ENCODE data around the gene RNF26.
A peak's percentile ranks its signal among the peaks of the same experiment; 100 is the strongest.

DNA sequence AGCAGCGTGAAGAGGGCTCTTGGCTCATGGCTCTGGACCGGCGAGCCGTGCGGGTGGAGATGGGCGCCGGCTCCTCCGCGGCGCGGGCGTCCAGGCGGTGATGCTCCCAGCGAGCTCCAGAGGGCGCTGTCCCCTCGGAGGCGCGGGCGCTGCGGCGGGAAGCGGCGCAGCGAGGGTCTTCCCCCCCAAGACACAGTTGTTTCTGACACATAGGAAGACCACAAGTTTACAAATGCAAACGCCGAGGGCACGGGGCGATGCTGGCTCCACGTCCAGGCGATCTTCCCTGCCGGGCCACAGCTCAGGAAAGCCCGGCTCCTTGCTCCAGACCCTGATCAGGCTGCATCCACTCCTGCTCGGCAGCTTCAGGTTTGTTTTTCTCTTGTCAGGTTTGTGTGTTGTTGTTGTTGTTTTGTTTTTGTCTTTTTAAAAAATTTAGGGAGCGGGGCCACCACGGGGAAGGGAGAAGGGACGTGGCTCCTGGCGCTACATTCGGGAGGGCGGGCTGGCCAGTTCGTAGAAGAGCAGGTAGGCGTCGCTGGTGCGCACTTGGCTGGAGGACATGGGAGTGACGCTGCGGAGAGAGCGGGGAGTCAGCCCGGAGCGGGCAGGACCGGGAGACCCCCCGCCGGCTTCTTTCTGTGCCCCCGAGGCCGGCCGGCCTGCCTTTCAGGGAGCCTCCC lies 22.2 kb downstream of the RNF26 start:
- TF ChIP-seq, protein P1, sequence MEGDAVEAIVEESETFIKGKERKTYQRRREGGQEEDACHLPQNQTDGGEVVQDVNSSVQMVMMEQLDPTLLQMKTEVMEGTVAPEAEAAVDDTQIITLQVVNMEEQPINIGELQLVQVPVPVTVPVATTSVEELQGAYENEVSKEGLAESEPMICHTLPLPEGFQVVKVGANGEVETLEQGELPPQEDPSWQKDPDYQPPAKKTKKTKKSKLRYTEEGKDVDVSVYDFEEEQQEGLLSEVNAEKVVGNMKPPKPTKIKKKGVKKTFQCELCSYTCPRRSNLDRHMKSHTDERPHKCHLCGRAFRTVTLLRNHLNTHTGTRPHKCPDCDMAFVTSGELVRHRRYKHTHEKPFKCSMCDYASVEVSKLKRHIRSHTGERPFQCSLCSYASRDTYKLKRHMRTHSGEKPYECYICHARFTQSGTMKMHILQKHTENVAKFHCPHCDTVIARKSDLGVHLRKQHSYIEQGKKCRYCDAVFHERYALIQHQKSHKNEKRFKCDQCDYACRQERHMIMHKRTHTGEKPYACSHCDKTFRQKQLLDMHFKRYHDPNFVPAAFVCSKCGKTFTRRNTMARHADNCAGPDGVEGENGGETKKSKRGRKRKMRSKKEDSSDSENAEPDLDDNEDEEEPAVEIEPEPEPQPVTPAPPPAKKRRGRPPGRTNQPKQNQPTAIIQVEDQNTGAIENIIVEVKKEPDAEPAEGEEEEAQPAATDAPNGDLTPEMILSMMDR (IDR thresholded peaks at IDR 0.05) = peak; percentile 93
- TF ChIP-seq, protein P2, sequence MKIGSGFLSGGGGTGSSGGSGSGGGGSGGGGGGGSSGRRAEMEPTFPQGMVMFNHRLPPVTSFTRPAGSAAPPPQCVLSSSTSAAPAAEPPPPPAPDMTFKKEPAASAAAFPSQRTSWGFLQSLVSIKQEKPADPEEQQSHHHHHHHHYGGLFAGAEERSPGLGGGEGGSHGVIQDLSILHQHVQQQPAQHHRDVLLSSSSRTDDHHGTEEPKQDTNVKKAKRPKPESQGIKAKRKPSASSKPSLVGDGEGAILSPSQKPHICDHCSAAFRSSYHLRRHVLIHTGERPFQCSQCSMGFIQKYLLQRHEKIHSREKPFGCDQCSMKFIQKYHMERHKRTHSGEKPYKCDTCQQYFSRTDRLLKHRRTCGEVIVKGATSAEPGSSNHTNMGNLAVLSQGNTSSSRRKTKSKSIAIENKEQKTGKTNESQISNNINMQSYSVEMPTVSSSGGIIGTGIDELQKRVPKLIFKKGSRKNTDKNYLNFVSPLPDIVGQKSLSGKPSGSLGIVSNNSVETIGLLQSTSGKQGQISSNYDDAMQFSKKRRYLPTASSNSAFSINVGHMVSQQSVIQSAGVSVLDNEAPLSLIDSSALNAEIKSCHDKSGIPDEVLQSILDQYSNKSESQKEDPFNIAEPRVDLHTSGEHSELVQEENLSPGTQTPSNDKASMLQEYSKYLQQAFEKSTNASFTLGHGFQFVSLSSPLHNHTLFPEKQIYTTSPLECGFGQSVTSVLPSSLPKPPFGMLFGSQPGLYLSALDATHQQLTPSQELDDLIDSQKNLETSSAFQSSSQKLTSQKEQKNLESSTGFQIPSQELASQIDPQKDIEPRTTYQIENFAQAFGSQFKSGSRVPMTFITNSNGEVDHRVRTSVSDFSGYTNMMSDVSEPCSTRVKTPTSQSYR (CRISPR knock-in tag; IDR thresholded peaks at IDR 0.05) = no peak
- TF ChIP-seq TP53 (CRISPR knock-in tag; IDR thresholded peaks at IDR 0.05) = no peak
- no peak for TF ChIP-seq ESRRA (CRISPR knock-in tag; IDR thresholded peaks at IDR 0.05; ENCODE audit: borderline replicate concordance)
- TF ChIP-seq, protein P3, sequence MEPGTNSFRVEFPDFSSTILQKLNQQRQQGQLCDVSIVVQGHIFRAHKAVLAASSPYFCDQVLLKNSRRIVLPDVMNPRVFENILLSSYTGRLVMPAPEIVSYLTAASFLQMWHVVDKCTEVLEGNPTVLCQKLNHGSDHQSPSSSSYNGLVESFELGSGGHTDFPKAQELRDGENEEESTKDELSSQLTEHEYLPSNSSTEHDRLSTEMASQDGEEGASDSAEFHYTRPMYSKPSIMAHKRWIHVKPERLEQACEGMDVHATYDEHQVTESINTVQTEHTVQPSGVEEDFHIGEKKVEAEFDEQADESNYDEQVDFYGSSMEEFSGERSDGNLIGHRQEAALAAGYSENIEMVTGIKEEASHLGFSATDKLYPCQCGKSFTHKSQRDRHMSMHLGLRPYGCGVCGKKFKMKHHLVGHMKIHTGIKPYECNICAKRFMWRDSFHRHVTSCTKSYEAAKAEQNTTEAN (CRISPR knock-in tag; IDR thresholded peaks at IDR 0.05) = no peak
- TF ChIP-seq PRRX2 (CRISPR knock-in tag; IDR thresholded peaks at IDR 0.05) = no peak
- TF ChIP-seq ZNF423 (CRISPR knock-in tag; IDR thresholded peaks at IDR 0.05) = no peak
- TF ChIP-seq FOXK1 (CRISPR knock-in tag; IDR thresholded peaks at IDR 0.05) = no peak
- TF ChIP-seq ATF1 (CRISPR knock-in tag; IDR thresholded peaks at IDR 0.05) = no peak
- TF ChIP-seq, protein P4, sequence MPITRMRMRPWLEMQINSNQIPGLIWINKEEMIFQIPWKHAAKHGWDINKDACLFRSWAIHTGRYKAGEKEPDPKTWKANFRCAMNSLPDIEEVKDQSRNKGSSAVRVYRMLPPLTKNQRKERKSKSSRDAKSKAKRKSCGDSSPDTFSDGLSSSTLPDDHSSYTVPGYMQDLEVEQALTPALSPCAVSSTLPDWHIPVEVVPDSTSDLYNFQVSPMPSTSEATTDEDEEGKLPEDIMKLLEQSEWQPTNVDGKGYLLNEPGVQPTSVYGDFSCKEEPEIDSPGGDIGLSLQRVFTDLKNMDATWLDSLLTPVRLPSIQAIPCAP (CRISPR knock-in tag; IDR thresholded peaks at IDR 0.05) = no peak
- no peak for TF ChIP-seq NR1H2 (CRISPR knock-in tag; IDR thresholded peaks at IDR 0.05)
